ENCODE results near the gene SOS2. TPM values are rescaled to one million over a fixed set of nuclear protein-coding genes. Genes with fewer than 3 reads are reported as not detected.

The SOS2 gene
- total RNA-seq, 2 donors from 2014 or later = 20.5 to 26.4 TPM

- H3K36me3 ChIP-seq (replicated peaks in 1 of 2; ENCODE audit: insufficient read depth in 1 of 2, low read depth in 2 of 2) = no peaks in the 10 kb centered on the region
- DNase-seq = no peak
- no peak overlapping the region for H3K4me3 ChIP-seq
- H3K9me3 ChIP-seq = no peaks in the 10 kb centered on the region
- WGBS, 2 donors = 83 to 88% methylated on average over 7 of the region's 7 CpGs
- no peaks in the 10 kb centered on the region for H3K4me1 ChIP-seq
- no peak for ATAC-seq
- TF ChIP-seq POLR2A (IDR thresholded peaks at IDR 0.05) = no peak
- no peak for TF ChIP-seq CTCF (IDR thresholded peaks at IDR 0.05)
- H3K27me3 ChIP-seq = no peaks in the 10 kb centered on the region
- no peak overlapping the region for H3K27ac ChIP-seq
- intact Hi-C loops (cut with DNase I) = no loop called here
Measured at GRCh38 chr14:50091240-50091913, 140.0 kb downstream of the SOS2 start.

GRCh38 chr14:50089208-50089607 is 142.2 kb downstream of the SOS2 start:
- intact Hi-C loops (cut with DNase I) = no loop called here

DNA sequence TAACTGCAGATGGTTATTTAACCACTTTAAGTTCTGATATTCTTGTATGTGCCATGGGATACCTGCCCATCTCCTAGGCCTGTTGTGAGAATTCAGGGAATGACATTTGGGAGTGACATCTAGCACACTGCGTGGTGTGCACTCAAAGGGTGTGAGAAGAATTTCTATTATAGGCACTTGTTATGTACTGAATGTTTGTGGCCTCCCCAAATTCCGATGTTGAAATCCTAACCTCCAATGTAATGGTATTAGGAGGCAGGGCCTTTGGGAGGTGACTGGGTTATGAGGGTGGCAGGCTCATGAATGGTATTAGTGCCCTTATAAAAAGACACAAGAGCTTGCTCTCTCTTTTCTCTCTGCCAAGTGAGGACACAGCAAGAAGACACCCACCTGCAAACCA is 142.6 kb downstream of the SOS2 start:
- 46 to 50% methylated on average over 2 of the region's 2 CpGs for WGBS, 2 donors
- Histone ChIP-seq H3K9me3 (no peaks in the 10 kb centered on the region), H3K4me1 (no peaks in the 10 kb centered on the region), H3K27me3 (no peaks in the 10 kb centered on the region), H3K27ac (no peak overlapping the region), H3K4me3 (no peak overlapping the region), H3K36me3 (replicated peaks in 1 of 2; ENCODE audit: insufficient read depth in 1 of 2, low read depth in 2 of 2) (no peaks in the 10 kb centered on the region)
- intact Hi-C loops (cut with DNase I) = no loop called here
- no peak for DNase-seq
- ATAC-seq = no peak
- TF ChIP-seq POLR2A (IDR thresholded peaks at IDR 0.05) (no peak), CTCF (IDR thresholded peaks at IDR 0.05) (no peak)

More at GRCh38 chr14:50089208-50089607, 142.2 kb downstream of the SOS2 start:
- Histone ChIP-seq H3K4me3 (no peak overlapping the region), H3K9me3 (no peaks in the 10 kb centered on the region), H3K27ac (no peak overlapping the region), H3K27me3 (no peaks in the 10 kb centered on the region), H3K36me3 (replicated peaks in 1 of 2; ENCODE audit: insufficient read depth in 1 of 2, low read depth in 2 of 2) (no peaks in the 10 kb centered on the region), H3K4me1 (no peaks in the 10 kb centered on the region)
- no peak for DNase-seq
- no peak for ATAC-seq
- WGBS, 2 donors = 90 to 100% methylated on average over 4 to 5 of the region's 5 CpGs
- TF ChIP-seq POLR2A (IDR thresholded peaks at IDR 0.05) = no peak
- TF ChIP-seq CTCF (IDR thresholded peaks at IDR 0.05) = no peak

DNA sequence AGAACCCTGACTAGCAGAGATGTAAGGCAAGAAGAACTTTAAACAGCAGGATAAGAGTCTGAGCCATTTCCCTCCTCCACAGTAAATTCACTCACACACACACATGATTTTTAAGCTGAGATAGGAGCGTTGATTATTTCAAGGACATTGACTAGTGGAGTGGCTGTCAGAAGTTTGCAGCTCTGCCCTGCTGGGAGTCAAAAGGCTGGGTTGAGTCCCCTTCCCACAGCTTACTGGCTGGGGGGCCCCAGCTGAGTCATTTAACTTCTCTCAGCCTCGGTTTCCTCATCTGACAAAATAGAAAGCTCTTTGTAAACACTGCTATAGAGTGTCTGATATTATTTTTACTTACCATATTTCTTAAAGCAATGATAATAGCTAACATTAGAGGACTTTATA is 143.3 kb downstream of the SOS2 start:
- 51 to 58% methylated on average over 2 of the region's 2 CpGs for WGBS, 2 donors
- H3K4me3 ChIP-seq = no peak overlapping the region
- H3K27me3 ChIP-seq = no peaks in the 10 kb centered on the region
- H3K4me1 ChIP-seq = no peaks in the 10 kb centered on the region
- no peak for TF ChIP-seq CTCF (IDR thresholded peaks at IDR 0.05)
- no peak for TF ChIP-seq POLR2A (IDR thresholded peaks at IDR 0.05)
- intact Hi-C loops (cut with DNase I) = no loop called here
- no peaks in the 10 kb centered on the region for H3K36me3 ChIP-seq (replicated peaks in 1 of 2; ENCODE audit: insufficient read depth in 1 of 2, low read depth in 2 of 2)
- DNase-seq = no peak
- no peak for ATAC-seq
- H3K9me3 ChIP-seq = no peaks in the 10 kb centered on the region
- H3K27ac ChIP-seq = no peak overlapping the region
